Left lung (tissue), 10 donors: ENCODE results near the gene AMBP. TPM values are rescaled to one million over a fixed set of nuclear protein-coding genes. Genes with fewer than 3 reads are reported as not detected.

Source experiments
- ATAC-seq: fragments of 200-7000 bp; cut with Tn5 transposase; one replicate; pipeline ENCODE4 v1.9.1; 2020; ENCODE audit warnings: moderate library complexity
- DNase-seq, 4 donors: peaks; one replicate each; pipeline ENCODE4 v3.0.0-alpha.2; 2013 to 2020
- H3K27ac ChIP-seq, 2 donors: fragments of 200-600 bp; sonication (generic) in 1 of 2; one replicate each; pipeline versions ENCODE4 v1.5.0 to v1.8.0; 2020 to 2021
- H3K27me3 ChIP-seq, 2 donors: fragments of 200-600 bp; sonication (generic) in 1 of 2; one replicate each; pipeline versions ENCODE4 v1.5.0 to v1.8.0; 2020 to 2021
- H3K36me3 ChIP-seq, 2 donors: fragments of 200-600 bp; sonication (generic) in 1 of 2; one replicate each; pipeline versions ENCODE4 v1.5.0 to v1.8.0; 2020 to 2021
- H3K4me1 ChIP-seq, 2 donors: fragments of 200-600 bp; one replicate each; pipeline ENCODE4 v1.8.0; 2021
- H3K4me3 ChIP-seq, 2 donors: fragments of 200-600 bp; sonication (generic) in 1 of 2; one replicate each; pipeline versions ENCODE4 v1.5.0 to v1.8.0; 2020 to 2021; ENCODE audit warnings: mild to moderate bottlenecking in 1 of 2
- H3K9me3 ChIP-seq, 2 donors: fragments of 200-600 bp; sonication (generic) in 1 of 2; one replicate each; pipeline versions ENCODE4 v1.5.0 to v1.8.0; 2020 to 2021
- intact Hi-C, 2 donors: fragments of 100-400 bp; cut with DNase I; formaldehyde crosslinking; loops; one replicate each; pipeline versions ENCODE4 v1.11.2 to v1.14.2; 2022
- polyA plus RNA-seq, 6 donors: library from polyadenylated mRNA; unstranded; fragments of 120-200 nt; gene quantifications; one replicate each; pipeline ENCODE4 v1.2.1, GENCODE V29; 2013; ENCODE audit not compliant: insufficient read length in 6 of 6
- total RNA-seq, 2 donors: library from RNA; stranded (reverse); fragmentation: NEBNext Ultra II Directional; extraction: Animal tissue kit (Norgen Biotek cat#: 25700); gene quantifications; one replicate each; pipeline ENCODE4 v1.2.1, GENCODE V29; 2021
- TF ChIP-seq, protein P1 (sequence below), 2 donors: fragments of 200-600 bp; sonication (generic) in 1 of 2; IDR thresholded peaks; one replicate each; pipeline versions ENCODE4 v1.5.0 to v1.8.0; 2021; ENCODE audit warnings: antibody characterized with exemption in 2 of 2
- donor health status: DM: no; HTN: yes; CAD: no.
- donor health status: DM: no; HTN: no; CAD: no.

AMBP gene
- total and polyA plus RNA-seq, 8 donors: 1.2 to 5.5 (median 2.5) TPM; not detected in 1

DNA sequence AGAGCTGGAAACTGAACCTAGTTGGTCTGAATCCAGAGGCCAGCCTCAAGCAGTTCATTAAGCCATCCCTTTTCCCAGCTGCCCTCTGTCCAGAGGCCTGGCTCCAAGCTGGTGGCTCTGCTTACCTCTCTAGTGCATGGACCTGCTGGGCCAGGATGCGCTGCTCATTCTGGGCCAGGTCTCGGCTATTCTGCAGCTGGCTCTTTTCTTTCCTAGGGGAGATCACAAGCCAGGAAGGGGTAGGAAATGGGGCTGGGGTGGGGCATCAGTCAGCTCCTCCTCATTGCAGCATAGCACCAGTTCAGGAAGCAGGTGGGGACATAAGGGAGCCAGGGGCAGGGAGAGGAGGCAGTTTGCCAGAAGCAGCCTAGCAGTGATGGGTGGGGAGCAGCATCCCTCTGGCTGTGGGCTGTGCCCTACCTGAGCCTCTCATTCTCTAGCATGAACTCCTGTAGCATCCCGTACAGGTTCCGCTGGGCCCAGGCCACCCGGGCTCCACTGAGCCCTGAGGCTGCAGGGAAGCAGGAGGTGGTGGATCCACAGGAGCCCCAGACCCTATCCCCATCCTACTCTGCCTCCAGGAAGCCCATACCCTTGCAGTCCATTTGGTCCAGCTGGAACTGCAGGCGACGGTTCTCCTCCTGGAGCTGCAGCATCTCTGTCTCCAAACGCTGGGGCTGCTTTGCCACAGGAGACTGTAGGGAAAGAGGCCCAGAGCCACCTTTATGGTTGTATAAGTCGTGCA lies 15.8 kb upstream of the AMBP start:
- ATAC-seq (no peak), DNase-seq (no peak)
- intact Hi-C loops: no loop called here
- Histone ChIP-seq H3K9me3 (no peaks in the 10 kb centered on the region), H3K4me1 (peaks cover 0 to 9% of the 10 kb centered on the region in 2 donors), H3K27me3 (peaks cover 0 to 31% of the 10 kb centered on the region in 2 donors), H3K4me3 (no peak overlapping the region), H3K27ac (no peak overlapping the region), H3K36me3 (no peaks in the 10 kb centered on the region)
- TF ChIP-seq, protein P1, sequence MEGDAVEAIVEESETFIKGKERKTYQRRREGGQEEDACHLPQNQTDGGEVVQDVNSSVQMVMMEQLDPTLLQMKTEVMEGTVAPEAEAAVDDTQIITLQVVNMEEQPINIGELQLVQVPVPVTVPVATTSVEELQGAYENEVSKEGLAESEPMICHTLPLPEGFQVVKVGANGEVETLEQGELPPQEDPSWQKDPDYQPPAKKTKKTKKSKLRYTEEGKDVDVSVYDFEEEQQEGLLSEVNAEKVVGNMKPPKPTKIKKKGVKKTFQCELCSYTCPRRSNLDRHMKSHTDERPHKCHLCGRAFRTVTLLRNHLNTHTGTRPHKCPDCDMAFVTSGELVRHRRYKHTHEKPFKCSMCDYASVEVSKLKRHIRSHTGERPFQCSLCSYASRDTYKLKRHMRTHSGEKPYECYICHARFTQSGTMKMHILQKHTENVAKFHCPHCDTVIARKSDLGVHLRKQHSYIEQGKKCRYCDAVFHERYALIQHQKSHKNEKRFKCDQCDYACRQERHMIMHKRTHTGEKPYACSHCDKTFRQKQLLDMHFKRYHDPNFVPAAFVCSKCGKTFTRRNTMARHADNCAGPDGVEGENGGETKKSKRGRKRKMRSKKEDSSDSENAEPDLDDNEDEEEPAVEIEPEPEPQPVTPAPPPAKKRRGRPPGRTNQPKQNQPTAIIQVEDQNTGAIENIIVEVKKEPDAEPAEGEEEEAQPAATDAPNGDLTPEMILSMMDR (IDR thresholded peaks at IDR 0.05): no peak

DNA sequence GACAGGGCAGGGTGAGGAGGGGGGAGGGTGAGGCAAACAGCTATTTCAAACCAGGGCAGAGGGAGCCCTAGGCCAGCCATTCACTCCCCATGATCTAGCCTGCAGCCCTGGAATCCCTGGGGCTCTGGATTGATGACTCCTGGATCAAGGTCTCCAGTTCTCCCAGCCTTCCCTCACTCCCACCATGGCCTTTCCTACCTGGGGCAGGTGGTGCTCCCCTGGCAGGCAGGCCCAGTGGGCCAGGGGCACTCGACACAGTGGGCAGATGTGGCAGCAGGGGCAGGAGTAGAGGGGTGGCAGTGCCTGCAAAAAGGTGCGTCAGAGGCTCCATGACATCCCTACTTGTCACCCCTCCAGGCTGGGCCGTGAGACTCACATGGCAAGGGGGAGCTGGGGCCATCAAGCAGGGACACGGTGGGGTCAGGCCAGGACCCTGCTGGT lies 15.0 kb upstream of the AMBP start:
- ATAC-seq (no peak), DNase-seq (no peak)
- H3K36me3 ChIP-seq: no peaks in the 10 kb centered on the region
- TF ChIP-seq, protein P1 (IDR thresholded peaks at IDR 0.05): no peak
- peaks cover 0 to 6% of the 10 kb centered on the region in 2 donors for H3K4me1 ChIP-seq
- H3K4me3 ChIP-seq: no peak overlapping the region
- no peaks in the 10 kb centered on the region for H3K9me3 ChIP-seq
- peaks cover 0 to 22% of the 10 kb centered on the region in 2 donors for H3K27me3 ChIP-seq
- intact Hi-C loops: no loop called here
- H3K27ac ChIP-seq: no peak overlapping the region

DNA sequence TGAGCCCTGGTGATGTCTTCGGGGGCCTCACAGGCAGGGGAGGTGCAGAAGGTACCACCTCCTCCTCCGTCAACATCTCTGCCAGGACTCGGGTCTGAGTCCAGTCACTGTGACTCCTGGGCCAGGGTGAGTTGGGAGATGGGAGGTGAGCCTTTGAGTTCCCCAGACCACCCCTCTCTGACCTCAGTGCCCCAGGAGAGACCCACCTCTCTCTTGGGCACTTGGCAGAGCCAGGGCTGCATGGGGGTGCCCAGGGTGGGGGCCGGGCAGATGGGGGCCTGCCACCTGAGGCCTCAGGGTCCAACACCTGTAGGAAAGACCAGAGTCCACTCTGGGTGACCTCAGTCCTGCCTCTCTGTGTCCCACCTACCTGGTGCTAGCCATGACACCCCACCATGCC lies 14.2 kb upstream of the AMBP start:
- no peaks in the 10 kb centered on the region for H3K9me3 ChIP-seq
- peaks cover 0 to 15% of the 10 kb centered on the region in 2 donors for H3K27me3 ChIP-seq
- ATAC-seq (no peak), DNase-seq (no peak)
- no peaks in the 10 kb centered on the region for H3K36me3 ChIP-seq
- H3K4me1 ChIP-seq: no peaks in the 10 kb centered on the region
- intact Hi-C loops: no loop called here
- TF ChIP-seq, protein P1 (IDR thresholded peaks at IDR 0.05): no peak
- no peak overlapping the region for H3K27ac ChIP-seq
- no peak overlapping the region for H3K4me3 ChIP-seq

DNA sequence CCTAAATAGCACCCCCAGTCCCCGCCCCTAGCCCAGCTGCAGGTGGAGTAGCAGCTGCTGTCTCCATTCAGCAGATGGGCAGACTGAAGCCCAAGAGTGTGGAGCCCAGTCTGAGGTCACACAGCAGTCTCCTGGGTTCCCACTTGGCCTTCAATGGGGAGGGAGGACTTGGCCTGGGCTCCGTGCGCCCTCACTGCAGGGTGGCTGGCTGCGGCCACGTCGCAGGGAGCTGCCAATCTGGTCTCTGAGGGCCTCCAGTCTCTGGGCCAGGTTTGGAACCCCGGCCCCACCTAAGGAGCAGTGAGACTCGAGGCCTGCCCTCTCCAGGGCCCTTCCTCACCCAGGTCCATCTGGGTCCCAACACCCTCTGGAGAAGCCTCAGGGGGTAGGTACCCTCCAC lies 13.6 kb upstream of the AMBP start:
- no peaks in the 10 kb centered on the region for H3K36me3 ChIP-seq
- H3K27me3 ChIP-seq: peaks cover 0 to 9% of the 10 kb centered on the region in 2 donors
- H3K4me3 ChIP-seq: no peak overlapping the region
- intact Hi-C loops: no loop called here
- H3K9me3 ChIP-seq: no peaks in the 10 kb centered on the region
- no peak for DNase-seq
- no peak overlapping the region for H3K27ac ChIP-seq
- TF ChIP-seq, protein P1 (IDR thresholded peaks at IDR 0.05): no peak
- H3K4me1 ChIP-seq: no peaks in the 10 kb centered on the region
- no peak for ATAC-seq

DNA sequence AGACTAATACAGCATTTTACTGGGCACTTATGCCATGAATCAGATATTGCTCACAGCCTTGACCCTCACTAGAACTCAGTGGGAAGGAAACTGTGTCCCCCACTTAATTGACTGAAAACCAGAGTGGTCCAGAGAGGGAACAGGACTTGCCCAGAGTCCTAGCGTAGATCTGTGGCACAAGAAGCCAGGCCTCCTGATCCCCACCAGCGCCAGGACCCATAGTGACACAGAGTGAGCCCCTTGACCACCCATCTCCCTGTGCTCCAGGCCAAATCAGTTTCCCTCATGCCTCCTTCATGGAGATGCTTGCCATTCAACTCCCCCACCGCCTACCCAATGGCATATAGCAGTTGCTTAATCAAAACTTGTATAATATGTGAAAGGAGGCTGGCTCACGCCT lies 12.7 kb upstream of the AMBP start:
- Histone ChIP-seq H3K4me1 (no peaks in the 10 kb centered on the region), H3K27ac (no peak overlapping the region), H3K27me3 (no peaks in the 10 kb centered on the region), H3K4me3 (no peak overlapping the region), H3K9me3 (no peaks in the 10 kb centered on the region), H3K36me3 (no peaks in the 10 kb centered on the region)
- intact Hi-C loops: no loop called here
- TF ChIP-seq, protein P1 (IDR thresholded peaks at IDR 0.05): no peak
- no peak for DNase-seq
- no peak for ATAC-seq
